BJ (cell line): ENCODE measurements around the gene PATL2. TPM values are rescaled to one million over a fixed set of nuclear protein-coding genes. Genes with fewer than 3 reads are reported as not detected.

Experiments
- CTCF ChIA-PET: fragments of 350-600 bp; formaldehyde crosslinking; extraction: SDS; loops from one replicate; lab custom pipeline; 2021; ENCODE audit warnings: antibody characterized with exemption, inconsistent platforms; lab: Yijun Ruan, JAX
- POLR2A ChIA-PET: fragments of 300-600 bp; sonication (Branson Sonifier 250); formaldehyde crosslinking; extraction: SDS; loops from one replicate; lab custom pipeline; 2021; ENCODE audit warnings: antibody characterized with exemption; lab: Charles Lee
- DNase-seq: peaks from one replicate; pipeline ENCODE4 v3.0.0-alpha.2; 2011; ENCODE audit warnings: low read depth
- H3K27me3 ChIP-seq: 2 replicates; pipeline ENCODE4 v1.6.0; 2011; ENCODE audit warnings: low read length; ENCODE audit not compliant: control insufficient read depth, insufficient read depth
- H3K36me3 ChIP-seq: 2 replicates; pipeline ENCODE4 v1.5.1; 2011; ENCODE audit warnings: low read length; ENCODE audit not compliant: control insufficient read depth, insufficient read depth
- H3K4me3 ChIP-seq: 2 replicates; pipeline ENCODE4 v1.5.1; 2011; ENCODE audit warnings: low read depth, mild to moderate bottlenecking, control low read depth, low read length
- CTCF ChIP-seq: IDR thresholded peaks from 2 replicates; pipeline ENCODE4 v1.5.1; 2011; ENCODE audit warnings: low read depth, mild to moderate bottlenecking, control low read depth, inconsistent platforms, low read length, moderate library complexity; ENCODE audit not compliant: insufficient read depth
- polyA plus RNA-seq: library from polyadenylated mRNA; depleted of rRNA; stranded (reverse); fragments of >200 nt; gene quantifications from 2 replicates; pipeline ENCODE4 v1.2.3, GENCODE V29; 2011; rRNA removed
- small RNA-seq: library from RNA; depleted of rRNA; stranded (forward); fragments of <200 nt; gene quantifications from one replicate; pipeline ENCODE3, GENCODE V24; 2012; ENCODE audit warnings: low replicate concordance, low read depth; ENCODE audit not compliant: insufficient read length

Gene PATL2
- polyA plus RNA-seq, 1 experiment, result 0.12 TPM

- TF ChIP-seq CTCF, result no peak
- no peak for DNase-seq
- ChIA-PET CTCF (interaction anchor here (0.6 to 1.9 kb wide), 2 partner anchors 9 to 583 kb away, joined by 3 to 5 read pairs; no protein-coding TSS in a partner anchor), POLR2A (no interaction called here)
- Histone ChIP-seq H3K4me3 (no peak overlapping the region), H3K27me3 (no peaks in the 10 kb centered on the region), H3K36me3 (peaks cover 8% of the 10 kb centered on the region)
Observed at GRCh38 chr15:44616974-44617373, 94.1 kb downstream of the PATL2 start.

Small RNAs within 50 kb of the gene (small RNA-seq; reads per million reads assigned to genes)
- gene RF00019, result not detected

Other genes starting within 250 kb of the PATL2 start
- gene EIF3J, start 174.2 kb downstream of the PATL2 start, polyA plus RNA-seq, result 22.5 and 54.4 TPM in 2 replicates
- 40.7 and 60.6 TPM in 2 replicates for gene SPG11, start 47.7 kb downstream of the PATL2 start, polyA plus RNA-seq
- 2,480 and 4,424 TPM in 2 replicates for gene B2M, start 194 bp upstream of the PATL2 start, polyA plus RNA-seq
- 10.8 and 15.3 TPM in 2 replicates for gene TRIM69, start 25.2 kb upstream of the PATL2 start, polyA plus RNA-seq
- not detected in 2 replicates for gene TERB2, start 245.4 kb upstream of the PATL2 start, polyA plus RNA-seq